ENCODE results near the gene SIM1.

The SIM1 gene

DNA sequence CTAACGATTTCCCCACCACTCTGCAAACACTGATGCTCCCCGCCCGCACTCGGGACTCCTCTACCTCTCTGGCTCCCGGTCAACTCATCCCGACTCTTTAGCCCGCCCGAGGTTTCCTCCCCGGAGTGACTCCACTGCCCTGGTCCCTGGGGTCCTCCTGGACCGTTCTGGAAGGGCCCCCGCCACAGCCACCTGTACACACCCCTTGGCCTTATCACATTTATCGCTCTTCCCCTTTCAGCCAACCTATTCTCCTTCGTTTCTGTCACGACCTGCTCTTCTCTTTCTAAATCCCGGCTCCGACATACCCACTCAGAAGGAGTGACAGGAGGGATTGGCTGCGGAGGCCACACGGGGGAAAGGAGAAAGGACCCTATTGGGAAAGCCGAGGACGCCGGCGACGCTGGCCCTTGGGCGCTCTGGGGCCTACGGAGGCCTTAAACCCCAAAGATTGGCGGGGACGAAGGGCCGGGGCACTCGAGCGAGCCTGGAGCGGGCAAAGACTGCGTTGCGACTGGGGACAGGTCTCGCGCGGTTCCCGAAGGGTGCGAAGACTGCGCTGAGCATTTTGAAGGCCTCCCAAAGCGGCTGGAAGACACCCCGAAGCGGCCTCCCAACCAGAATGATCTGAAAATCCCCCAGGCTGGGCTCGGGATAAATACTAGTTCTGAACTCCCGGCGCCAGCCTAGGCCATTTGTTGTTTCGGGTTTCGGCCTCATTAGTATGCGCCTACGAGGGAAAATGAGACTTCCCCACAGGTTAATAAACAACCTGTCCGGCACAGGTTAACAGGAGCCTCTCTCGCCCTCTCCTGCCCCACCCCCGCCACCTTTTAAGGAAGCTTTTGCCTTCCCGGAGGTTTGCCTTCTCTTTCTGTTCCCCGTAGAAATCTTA is 9.2 kb downstream of the SIM1 start:
- DNase-seq: no peak

- no peak for DNase-seq
These were observed 10.0 kb downstream of the SIM1 start for GRCh38 chr6:100454551-100455229.

GRCh38 chr6:100453701-100454521 is 10.8 kb downstream of the SIM1 start:
- no peak for DNase-seq

DNA sequence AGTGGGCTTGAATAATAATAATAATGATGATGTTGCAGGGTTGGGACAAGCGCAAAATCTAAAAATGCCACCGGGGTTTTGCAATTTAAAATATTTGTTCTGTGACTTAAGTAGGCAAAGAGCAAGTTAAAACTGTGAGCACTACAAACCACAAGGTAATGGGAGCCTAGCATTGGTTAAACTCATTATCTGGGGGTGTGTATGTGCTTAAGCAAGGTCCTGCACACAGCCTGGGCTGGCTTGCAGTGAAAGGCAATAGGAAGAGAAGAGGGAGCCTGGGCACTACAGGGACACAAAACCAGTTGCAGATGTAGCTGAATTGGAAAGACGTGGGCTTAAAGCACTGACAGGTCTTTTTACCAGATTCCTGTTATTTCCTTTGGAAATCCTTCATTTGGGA is 11.7 kb downstream of the SIM1 start:
- DNase-seq: no peak

- no peak for DNase-seq
These were observed 13.1 kb downstream of the SIM1 start for GRCh38 chr6:100451577-100451976.

- no peak for DNase-seq
These were observed 15.5 kb downstream of the SIM1 start for GRCh38 chr6:100449239-100449691.

- DNase-seq: no peak
These were observed 16.6 kb downstream of the SIM1 start for GRCh38 chr6:100447900-100448748.

DNA sequence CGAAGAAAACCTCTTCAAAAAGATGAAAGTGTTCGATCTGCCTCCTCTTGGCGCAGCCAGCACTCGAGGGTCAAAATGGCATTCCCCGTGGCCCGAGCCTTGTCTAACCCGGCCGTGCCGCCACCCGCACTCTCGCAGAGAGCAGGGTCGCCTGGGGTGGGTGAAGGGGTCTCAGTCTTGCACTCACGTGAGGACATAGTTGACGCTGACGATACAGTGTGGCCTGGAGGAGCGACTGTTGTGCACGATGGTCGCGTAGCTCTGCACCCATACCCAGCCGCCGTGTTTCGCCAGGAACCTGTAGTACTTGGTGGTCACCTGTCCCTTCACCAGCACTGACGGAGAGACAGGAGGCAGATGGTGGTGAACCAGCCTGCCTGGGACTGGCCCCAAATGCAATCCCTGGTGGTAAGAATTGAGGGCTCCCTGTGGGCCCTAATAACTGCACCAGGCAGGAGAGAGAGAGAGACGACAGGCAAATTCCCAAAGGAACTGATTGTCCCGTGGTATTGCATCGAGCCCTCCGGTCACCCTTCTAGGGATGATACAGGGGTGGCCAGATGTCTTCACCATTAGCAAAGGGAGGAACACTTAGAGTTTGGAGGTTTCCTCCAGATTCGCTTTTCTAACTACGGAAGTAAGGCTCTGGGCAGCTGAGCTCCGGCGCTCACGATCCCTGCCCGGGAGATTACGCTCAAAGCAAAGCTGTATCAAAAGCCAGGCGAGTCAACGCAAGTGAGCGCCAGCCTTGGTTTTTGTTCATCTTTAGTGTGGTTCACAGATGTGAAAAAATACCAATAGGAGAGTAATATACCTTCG is 17.4 kb downstream of the SIM1 start:
- DNase-seq: no peak

DNA sequence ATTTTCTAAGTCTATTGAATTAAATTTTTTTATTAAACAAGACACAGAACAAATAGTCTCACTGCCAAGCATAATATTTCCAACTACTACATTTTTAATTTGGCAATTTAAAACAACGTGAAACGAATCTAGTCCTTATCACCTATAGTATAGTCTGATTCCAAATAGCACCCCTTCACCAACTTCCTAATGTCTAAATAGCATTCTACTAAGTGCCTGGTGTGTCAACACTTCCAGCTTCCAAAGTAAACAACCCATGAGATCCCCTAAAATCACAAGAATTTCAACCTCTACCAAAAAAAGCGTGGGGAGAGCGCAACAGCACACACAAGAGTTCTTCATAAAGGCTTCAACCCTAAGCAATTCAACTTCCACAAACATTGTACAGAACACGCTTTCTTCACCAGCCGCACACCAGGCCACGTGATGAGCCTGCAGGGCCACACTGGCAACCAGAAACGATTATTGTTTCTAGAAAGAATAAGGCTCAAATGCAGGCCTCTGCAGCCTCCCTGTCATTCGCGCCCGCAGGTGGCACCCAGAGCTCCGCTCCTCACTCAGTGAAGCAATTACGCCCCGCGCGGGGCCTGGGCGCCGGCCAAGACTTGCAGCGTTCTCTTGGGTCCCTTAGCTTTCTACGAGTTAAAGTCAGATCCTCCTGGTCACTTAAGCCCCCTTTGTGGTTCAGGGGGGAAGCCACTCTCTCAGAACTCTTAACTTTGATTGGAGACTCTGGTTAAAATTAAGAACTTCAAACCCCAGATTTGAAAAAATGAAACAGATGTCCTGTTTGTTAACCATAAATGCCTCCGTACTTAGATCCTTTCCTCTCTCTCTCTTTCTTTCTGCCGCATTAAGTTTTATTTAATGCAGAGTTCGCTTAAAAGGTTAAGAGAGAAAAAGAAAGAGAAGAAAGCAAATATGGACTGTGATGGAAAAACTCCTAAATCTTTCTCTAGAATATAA is 18.3 kb downstream of the SIM1 start:
- no peak for DNase-seq

GRCh38 chr6:100445512-100445911 is 19.2 kb downstream of the SIM1 start:
- no peak for DNase-seq

- no peak for DNase-seq
These were observed 23.8 kb downstream of the SIM1 start for GRCh38 chr6:100440935-100441334.

DNA sequence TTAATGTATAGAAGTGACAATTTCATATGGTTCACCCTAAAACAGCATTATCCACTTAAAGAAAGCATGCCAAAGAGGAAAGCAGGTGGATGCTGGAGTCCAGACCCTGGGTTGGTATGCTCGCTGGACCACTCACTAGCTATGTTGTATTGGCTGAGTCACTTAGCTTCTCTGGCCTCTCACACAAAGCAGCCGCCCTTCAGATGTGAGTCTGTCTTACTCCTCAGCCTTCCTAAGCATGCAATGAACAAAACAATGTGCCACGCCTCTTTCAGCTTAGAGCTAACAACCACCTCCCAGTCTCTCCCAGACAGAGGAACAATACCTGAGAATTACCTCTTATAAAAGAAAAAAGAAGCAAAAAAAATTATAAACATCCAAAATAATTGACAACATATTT is 29.4 kb downstream of the SIM1 start:
- no peak for DNase-seq

- no peak for DNase-seq
These were observed 30.8 kb downstream of the SIM1 start for GRCh38 chr6:100433726-100434435.

- DNase-seq: no peak
These were observed 32.6 kb downstream of the SIM1 start for GRCh38 chr6:100432136-100432535.

DNA sequence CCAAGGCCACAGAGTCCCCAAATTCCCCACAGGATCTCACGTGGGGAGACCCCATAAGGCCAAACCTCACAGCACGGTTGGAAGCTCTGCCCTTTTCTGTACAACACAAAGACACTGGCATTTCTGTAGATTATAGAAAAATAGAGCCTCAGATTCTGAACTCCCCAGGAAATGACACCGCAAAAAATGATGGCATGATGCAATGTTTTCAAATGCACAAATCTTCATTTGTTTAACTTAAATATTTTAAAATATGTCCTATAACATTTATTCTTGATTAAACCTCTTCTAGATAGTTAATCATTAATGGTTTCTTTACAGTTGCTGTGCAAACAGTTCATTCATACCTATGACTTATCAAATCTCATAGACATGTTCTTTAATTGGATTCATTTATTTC is 33.8 kb downstream of the SIM1 start:
- no peak for DNase-seq

GRCh38 chr6:100427452-100427851 is 37.3 kb downstream of the SIM1 start:
- no peak for DNase-seq

- DNase-seq: no peak
These were observed 37.9 kb downstream of the SIM1 start for GRCh38 chr6:100426744-100427338.

DNA sequence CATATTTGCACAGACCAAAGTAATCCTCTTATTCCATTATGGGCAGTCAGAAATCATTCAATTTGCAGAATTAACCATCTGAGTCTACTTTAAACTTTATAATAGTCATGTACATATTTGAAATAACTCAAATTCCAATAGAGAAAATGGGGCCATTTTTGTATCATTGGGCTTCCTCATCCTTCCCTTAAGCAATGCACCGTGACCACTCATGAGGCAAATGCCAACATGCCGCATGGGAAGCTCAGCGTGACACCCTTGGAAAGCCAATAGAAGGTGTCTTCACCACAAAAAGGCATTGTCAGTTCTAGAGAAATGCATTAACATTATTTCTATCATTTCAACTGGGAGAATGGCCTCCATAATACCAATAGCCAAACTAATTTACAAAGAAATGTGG is 38.5 kb downstream of the SIM1 start:
- DNase-seq: no peak

GRCh38 chr6:100420711-100421110 is 44.0 kb downstream of the SIM1 start:
- DNase-seq: no peak

Measured in inflammatory macrophage treated with lipopolysaccharide for 1 hour (primary cell).